Calu3 (cell line): ENCODE results near the gene CCDC183. TPM values are rescaled to one million over a fixed set of nuclear protein-coding genes. Genes with fewer than 3 reads are reported as not detected.

ENCODE experiments used
- BruUV-seq: library from RNA; stranded (reverse); fragments of 400-500 nt; replicated peaks from 2 replicates; lab custom pipeline; 2021; lab: Mats Ljungman, UMichigan
- CTCF ChIA-PET: fragments of 300-600 bp; sonication (Branson Sonifier 250); formaldehyde crosslinking; loops from one replicate; lab custom pipeline; 2022; ENCODE audit warnings: antibody characterized with exemption; lab: Charles Lee
- DNase-seq: peaks from one replicate; pipeline ENCODE4 v3.0.0; 2022
- H3K27ac Mint-ChIP-seq: one replicate; pipeline ENCODE4 v1.8.0; 2022; ENCODE audit warnings: mixed read lengths; ENCODE audit not compliant: unreplicated experiment
- H3K27me3 Mint-ChIP-seq: one replicate; pipeline ENCODE4 v1.8.0; 2022; ENCODE audit warnings: mixed read lengths; ENCODE audit not compliant: unreplicated experiment
- H3K36me3 Mint-ChIP-seq: one replicate; pipeline ENCODE4 v1.8.0; 2022; ENCODE audit warnings: mild to moderate bottlenecking, moderate library complexity, mixed read lengths; ENCODE audit not compliant: insufficient read depth, unreplicated experiment
- H3K4me1 Mint-ChIP-seq: one replicate; pipeline ENCODE4 v1.8.0; 2022; ENCODE audit warnings: mild to moderate bottlenecking, low read depth, mixed read lengths; ENCODE audit not compliant: unreplicated experiment
- H3K4me3 Mint-ChIP-seq: one replicate; pipeline ENCODE4 v1.8.0; 2022; ENCODE audit warnings: mild to moderate bottlenecking, low read depth, moderate library complexity, mixed read lengths; ENCODE audit not compliant: unreplicated experiment
- H3K9me3 Mint-ChIP-seq: one replicate; pipeline ENCODE4 v1.8.0; 2022; ENCODE audit warnings: low read depth, mixed read lengths; ENCODE audit not compliant: unreplicated experiment
- CTCF ChIP-seq: fragments of 200-600 bp; IDR thresholded peaks from one replicate; pipeline ENCODE4 v1.8.0; 2022; ENCODE audit warnings: antibody characterized with exemption; ENCODE audit not compliant: unreplicated experiment
- intact Hi-C: fragments of 100-400 bp; cut with micrococcal nuclease; formaldehyde crosslinking; loops from one replicate; pipeline ENCODE4 v1.10.0; 2022; ENCODE audit not compliant: unreplicated experiment
- total RNA-seq: library from RNA; stranded (reverse); gene quantifications from 2 replicates; pipeline ENCODE4 v1.2.3, GENCODE V29; 2022

The CCDC183 gene
- total RNA-seq, 1 experiment from 2014 or later: 0.38 TPM

- BruUV-seq: no TSS peak
- Mint-ChIP-seq H3K36me3 (peaks cover 24% of the 10 kb centered on the region), H3K4me1 (peaks cover 8% of the 10 kb centered on the region), H3K27ac (no peak overlapping the region), H3K4me3 (no peak overlapping the region), H3K9me3 (no peaks in the 10 kb centered on the region), H3K27me3 (no peaks in the 10 kb centered on the region)
- intact Hi-C loops: no loop called here
- CTCF ChIA-PET: no interaction called here
- DNase-seq: no peak
- no peak for TF ChIP-seq CTCF
Observed at GRCh38 chr9:136838314-136839228, 42.4 kb downstream of the CCDC183 start.

- DNase-seq: no peak
- intact Hi-C loops: no loop called here
- peaks cover 29% of the 10 kb centered on the region for H3K36me3 Mint-ChIP-seq
- H3K27ac Mint-ChIP-seq: no peak overlapping the region
- CTCF ChIA-PET: no interaction called here
- no peaks in the 10 kb centered on the region for H3K27me3 Mint-ChIP-seq
- H3K4me1 Mint-ChIP-seq: peaks cover 8% of the 10 kb centered on the region
- no peak for TF ChIP-seq CTCF
- no TSS peak for BruUV-seq
- H3K4me3 Mint-ChIP-seq: no peak overlapping the region
- no peaks in the 10 kb centered on the region for H3K9me3 Mint-ChIP-seq
Observed at GRCh38 chr9:136839229-136840139, 43.3 kb downstream of the CCDC183 start.

GRCh38 chr9:136840140-136840876, 44.2 kb downstream of the CCDC183 start:
- Mint-ChIP-seq H3K4me1 (peaks cover 8% of the 10 kb centered on the region), H3K9me3 (no peaks in the 10 kb centered on the region), H3K27me3 (no peaks in the 10 kb centered on the region), H3K27ac (no peak overlapping the region), H3K36me3 (peaks cover 24% of the 10 kb centered on the region), H3K4me3 (no peak overlapping the region)
- no peak for TF ChIP-seq CTCF
- CTCF ChIA-PET: no interaction called here
- no peak for DNase-seq
- intact Hi-C loops: no loop called here
- BruUV-seq: TSS peak; percentile 65
